Measurements from ENCODE around the gene VPS13C.

VPS13C gene

DNA sequence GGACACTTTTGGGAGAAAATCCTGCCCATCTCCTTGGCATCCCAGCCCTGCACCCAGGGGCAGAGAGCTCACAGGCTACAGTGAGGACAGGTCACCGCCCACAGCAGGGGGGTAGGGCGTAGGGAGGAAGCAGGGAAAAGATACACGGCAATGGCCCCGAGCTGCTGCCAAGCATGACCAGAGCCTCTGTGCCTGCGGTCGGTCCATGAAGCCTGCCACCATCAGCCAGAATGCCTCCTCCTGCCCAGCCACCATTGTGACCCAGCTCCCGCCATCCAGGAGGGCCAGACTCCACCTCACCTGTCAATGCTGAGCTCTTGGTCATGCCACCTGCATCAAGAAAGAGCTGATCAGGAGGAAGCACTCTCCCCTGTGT, 230.7 kb downstream of the VPS13C start:
- Histone ChIP-seq H3K36me3 (ENCODE audit: control insufficient read depth, insufficient read depth, low read length) (no peaks in the 10 kb centered on the region), H3K9me3 (ENCODE audit: control insufficient read depth, insufficient read depth, low read depth, low read length) (no peaks in the 10 kb centered on the region), H3K4me1 (ENCODE audit: control insufficient read depth, insufficient read depth, low read length) (peaks cover 7% of the 10 kb centered on the region), H3K27ac (ENCODE audit: low read depth, low read length) (no peak overlapping the region), H3K27me3 (ENCODE audit: control insufficient read depth, insufficient read depth, low read length) (no peaks in the 10 kb centered on the region), H3K9ac (ENCODE audit: low read length) (no peak overlapping the region), H3K4me3 (ENCODE audit: low read depth, low read length) (no peak overlapping the region)

DNA sequence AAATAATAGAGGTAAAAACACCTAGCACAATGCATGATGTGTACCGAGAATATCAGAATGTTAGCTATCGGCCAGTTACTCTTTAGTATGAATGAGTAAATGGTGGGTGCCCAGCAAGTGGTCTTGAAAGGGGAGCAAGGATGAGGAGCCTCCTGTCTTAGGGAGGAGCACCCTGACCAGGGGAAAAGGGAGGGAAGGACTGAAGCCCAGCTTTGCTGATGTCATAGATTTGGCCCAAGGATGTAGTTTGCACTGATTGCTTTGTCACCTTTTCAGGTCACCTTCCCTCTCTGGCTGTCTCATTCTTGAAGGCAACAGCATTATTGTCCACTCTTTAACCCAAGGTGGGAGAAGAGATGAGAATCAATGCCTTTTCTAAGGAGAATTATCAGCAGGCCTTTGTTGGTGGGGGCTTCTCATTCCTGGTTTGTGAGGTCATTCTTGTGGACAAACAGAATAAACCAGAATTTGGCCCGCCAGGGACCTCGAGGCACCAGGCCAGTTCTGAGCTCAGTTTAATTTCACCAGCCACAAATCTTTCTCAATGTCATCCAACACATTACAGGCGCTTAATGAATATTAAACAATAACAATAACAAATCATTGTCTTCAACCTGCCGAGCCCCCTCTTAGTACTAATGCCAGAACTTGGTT, 231.3 kb downstream of the VPS13C start:
- Histone ChIP-seq H3K27me3 (ENCODE audit: control insufficient read depth, insufficient read depth, low read length) (no peaks in the 10 kb centered on the region), H3K27ac (ENCODE audit: low read depth, low read length) (no peak overlapping the region), H3K9ac (ENCODE audit: low read length) (no peak overlapping the region), H3K4me1 (ENCODE audit: control insufficient read depth, insufficient read depth, low read length) (peaks cover 7% of the 10 kb centered on the region), H3K4me3 (ENCODE audit: low read depth, low read length) (no peak overlapping the region), H3K9me3 (ENCODE audit: control insufficient read depth, insufficient read depth, low read depth, low read length) (no peaks in the 10 kb centered on the region), H3K36me3 (ENCODE audit: control insufficient read depth, insufficient read depth, low read length) (no peaks in the 10 kb centered on the region)

DNA sequence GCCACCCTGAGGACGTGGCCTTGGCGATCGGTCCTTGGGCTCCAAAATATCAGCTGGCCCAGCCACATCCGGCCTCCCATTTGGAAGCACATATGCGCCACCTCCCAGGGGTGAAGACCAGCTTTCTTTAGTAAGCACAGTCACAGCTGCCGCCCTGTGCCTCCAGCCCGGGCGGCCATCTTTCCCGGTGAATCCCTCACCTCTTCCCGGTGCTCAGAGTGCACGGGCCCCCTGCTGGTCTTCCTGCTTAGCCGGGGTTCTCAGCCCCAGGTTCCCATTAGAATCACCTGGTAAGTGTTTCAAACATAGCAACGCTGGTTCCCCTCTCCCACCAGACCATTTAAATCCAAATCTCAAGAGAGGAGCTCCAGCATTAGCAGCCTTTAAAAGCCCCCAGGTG, 232.2 kb downstream of the VPS13C start:
- Histone ChIP-seq H3K27me3 (ENCODE audit: control insufficient read depth, insufficient read depth, low read length) (no peaks in the 10 kb centered on the region), H3K9ac (ENCODE audit: low read length) (no peak overlapping the region), H3K36me3 (ENCODE audit: control insufficient read depth, insufficient read depth, low read length) (no peaks in the 10 kb centered on the region), H3K4me1 (ENCODE audit: control insufficient read depth, insufficient read depth, low read length) (peaks cover 7% of the 10 kb centered on the region), H3K4me3 (ENCODE audit: low read depth, low read length) (no peak overlapping the region), H3K9me3 (ENCODE audit: control insufficient read depth, insufficient read depth, low read depth, low read length) (no peaks in the 10 kb centered on the region), H3K27ac (ENCODE audit: low read depth, low read length) (no peak overlapping the region)

DNA sequence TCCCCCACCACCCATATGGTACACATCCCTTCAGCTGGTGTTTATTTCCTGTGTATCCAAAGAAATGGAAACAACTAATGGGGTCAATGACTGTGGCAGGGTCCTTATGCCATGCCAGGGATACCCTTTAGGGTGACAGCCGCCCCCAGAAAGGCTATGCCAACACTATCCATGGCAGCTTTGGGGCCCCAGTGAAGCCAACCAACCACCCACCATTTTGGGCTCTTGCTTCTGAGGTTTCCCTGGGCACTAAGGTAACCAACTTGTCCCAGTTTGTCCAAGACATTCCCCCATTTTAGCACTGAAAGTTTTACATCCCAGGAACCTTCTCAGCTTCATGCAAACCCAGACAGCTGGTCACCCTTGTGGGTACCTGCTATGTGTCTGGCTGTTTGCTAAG, 233.1 kb downstream of the VPS13C start:
- Histone ChIP-seq H3K4me1 (ENCODE audit: control insufficient read depth, insufficient read depth, low read length) (peaks cover 7% of the 10 kb centered on the region), H3K27ac (ENCODE audit: low read depth, low read length) (no peak overlapping the region), H3K9me3 (ENCODE audit: control insufficient read depth, insufficient read depth, low read depth, low read length) (no peaks in the 10 kb centered on the region), H3K36me3 (ENCODE audit: control insufficient read depth, insufficient read depth, low read length) (no peaks in the 10 kb centered on the region), H3K4me3 (ENCODE audit: low read depth, low read length) (no peak overlapping the region), H3K27me3 (ENCODE audit: control insufficient read depth, insufficient read depth, low read length) (no peaks in the 10 kb centered on the region), H3K9ac (ENCODE audit: low read length) (no peak overlapping the region)

DNA sequence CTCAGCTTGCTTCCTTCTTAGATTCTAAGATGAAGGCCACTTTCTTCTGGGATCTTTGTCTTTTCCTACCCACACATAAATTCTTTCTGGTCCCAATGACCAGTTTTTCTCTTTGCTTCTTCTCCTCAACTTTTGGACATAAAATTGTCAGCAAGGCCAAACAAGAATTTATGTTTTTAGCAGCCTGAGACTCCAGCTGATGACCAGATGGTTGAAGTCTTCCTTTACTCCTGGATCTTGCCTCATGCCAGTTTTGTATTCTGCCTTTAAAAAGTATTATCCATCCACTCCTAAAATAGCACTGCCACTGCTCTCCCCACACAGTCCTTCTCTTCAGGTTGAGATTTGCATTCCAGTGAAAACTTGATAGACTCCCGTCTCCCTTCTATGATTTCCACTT, 236.0 kb downstream of the VPS13C start:
- Histone ChIP-seq H3K36me3 (ENCODE audit: control insufficient read depth, insufficient read depth, low read length) (no peaks in the 10 kb centered on the region), H3K27me3 (ENCODE audit: control insufficient read depth, insufficient read depth, low read length) (no peaks in the 10 kb centered on the region), H3K4me1 (ENCODE audit: control insufficient read depth, insufficient read depth, low read length) (no peaks in the 10 kb centered on the region), H3K9ac (ENCODE audit: low read length) (no peak overlapping the region), H3K4me3 (ENCODE audit: low read depth, low read length) (no peak overlapping the region), H3K9me3 (ENCODE audit: control insufficient read depth, insufficient read depth, low read depth, low read length) (no peaks in the 10 kb centered on the region), H3K27ac (ENCODE audit: low read depth, low read length) (no peak overlapping the region)

DNA sequence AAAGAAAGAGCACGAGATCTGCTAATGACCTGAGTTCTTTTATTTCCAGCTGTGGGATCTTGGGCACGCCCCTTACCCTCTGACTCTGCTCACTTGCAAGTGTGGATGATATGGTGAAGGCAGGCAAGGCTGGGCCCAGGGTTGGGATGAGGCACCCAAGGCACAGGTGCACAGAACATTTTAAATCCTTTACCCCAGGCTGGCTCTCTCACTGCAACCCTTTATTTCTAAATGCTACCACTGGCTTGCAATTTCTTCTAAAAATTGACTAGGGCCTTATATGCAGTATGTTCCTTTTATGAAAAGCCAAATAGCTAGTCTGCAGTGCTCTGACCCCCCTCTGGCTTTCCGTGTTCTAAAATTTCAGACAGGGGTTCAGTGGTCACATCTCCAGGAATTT, 237.7 kb downstream of the VPS13C start:
- Histone ChIP-seq H3K9me3 (ENCODE audit: control insufficient read depth, insufficient read depth, low read depth, low read length) (no peaks in the 10 kb centered on the region), H3K27me3 (ENCODE audit: control insufficient read depth, insufficient read depth, low read length) (no peaks in the 10 kb centered on the region), H3K27ac (ENCODE audit: low read depth, low read length) (no peak overlapping the region), H3K36me3 (ENCODE audit: control insufficient read depth, insufficient read depth, low read length) (no peaks in the 10 kb centered on the region), H3K9ac (ENCODE audit: low read length) (no peak overlapping the region), H3K4me3 (ENCODE audit: low read depth, low read length) (no peak overlapping the region), H3K4me1 (ENCODE audit: control insufficient read depth, insufficient read depth, low read length) (peaks cover 3% of the 10 kb centered on the region; the same call in 1 of the 2 replicates)

DNA sequence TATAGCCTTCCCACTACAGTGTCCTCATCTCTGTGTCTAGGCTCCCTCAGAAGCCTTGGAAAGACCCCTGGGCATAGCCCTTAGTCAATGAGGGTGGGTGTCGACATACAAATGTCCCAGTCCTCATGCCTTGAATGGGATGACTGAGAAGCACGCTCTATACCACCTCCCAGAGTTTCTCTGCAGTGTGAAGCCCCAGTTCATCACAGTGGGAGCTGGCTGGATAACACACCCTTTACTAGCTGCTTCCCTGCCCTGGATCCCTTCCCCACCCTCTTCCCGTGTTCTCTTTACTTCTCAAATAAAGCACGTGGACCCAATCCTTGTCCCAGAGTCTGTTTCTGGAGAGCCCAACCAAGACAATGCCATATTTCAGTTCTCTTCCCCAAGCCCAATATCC, 239.3 kb downstream of the VPS13C start:
- no peaks in the 10 kb centered on the region for H3K36me3 ChIP-seq (ENCODE audit: control insufficient read depth, insufficient read depth, low read length)
- H3K9ac ChIP-seq (ENCODE audit: low read length) = no peak overlapping the region
- H3K4me3 ChIP-seq (ENCODE audit: low read depth, low read length) = no peak overlapping the region
- H3K9me3 ChIP-seq (ENCODE audit: control insufficient read depth, insufficient read depth, low read depth, low read length) = no peaks in the 10 kb centered on the region
- peaks cover 3% of the 10 kb centered on the region; the same call in 1 of the 2 replicates for H3K4me1 ChIP-seq (ENCODE audit: control insufficient read depth, insufficient read depth, low read length)
- no peaks in the 10 kb centered on the region for H3K27me3 ChIP-seq (ENCODE audit: control insufficient read depth, insufficient read depth, low read length)
- no peak overlapping the region for H3K27ac ChIP-seq (ENCODE audit: low read depth, low read length)

DNA sequence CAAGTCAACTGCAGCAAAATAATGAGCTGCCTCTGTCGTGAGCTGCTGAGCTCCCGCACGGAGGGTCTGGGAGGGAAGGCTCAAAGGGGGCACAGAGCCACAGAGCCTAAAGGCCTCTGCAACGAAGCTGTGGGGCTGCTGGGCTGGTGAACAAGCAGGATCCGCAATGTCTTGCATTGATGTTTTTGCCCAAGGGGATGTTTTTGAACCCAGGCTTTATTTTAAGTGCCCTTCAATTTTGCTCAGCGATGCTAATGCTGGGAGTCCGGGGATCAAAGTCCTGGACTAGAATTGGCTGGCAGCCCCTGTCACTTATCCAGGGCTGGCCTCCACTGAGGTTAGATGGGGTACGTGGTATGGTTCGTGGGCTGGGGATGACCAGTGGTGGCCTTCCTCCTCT, 240.0 kb downstream of the VPS13C start:
- Histone ChIP-seq H3K9ac (ENCODE audit: low read length) (no peak overlapping the region), H3K36me3 (ENCODE audit: control insufficient read depth, insufficient read depth, low read length) (no peaks in the 10 kb centered on the region), H3K27me3 (ENCODE audit: control insufficient read depth, insufficient read depth, low read length) (no peaks in the 10 kb centered on the region), H3K27ac (ENCODE audit: low read depth, low read length) (no peak overlapping the region), H3K9me3 (ENCODE audit: control insufficient read depth, insufficient read depth, low read depth, low read length) (no peaks in the 10 kb centered on the region), H3K4me1 (ENCODE audit: control insufficient read depth, insufficient read depth, low read length) (peaks cover 3% of the 10 kb centered on the region; the same call in 1 of the 2 replicates), H3K4me3 (ENCODE audit: low read depth, low read length) (no peak overlapping the region)

DNA sequence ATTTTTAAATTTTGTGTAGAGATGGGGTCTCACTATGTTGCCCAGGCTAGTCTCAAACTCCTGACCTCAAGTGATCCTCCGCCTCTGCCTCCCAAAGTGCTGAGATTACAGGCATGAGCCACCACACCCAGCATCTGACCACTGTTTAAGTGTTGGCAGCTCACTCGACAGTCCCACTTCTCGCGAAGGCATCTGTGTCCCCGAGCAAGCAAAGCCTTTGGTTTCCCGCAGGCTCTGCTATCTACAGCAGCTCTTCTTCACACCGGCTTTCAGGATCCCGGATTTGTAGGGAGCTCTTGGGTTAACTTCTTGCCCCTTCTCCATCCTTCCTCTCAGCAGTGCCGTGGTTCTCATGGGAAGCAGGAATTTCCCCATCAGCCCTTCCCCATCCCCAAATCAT, 240.9 kb downstream of the VPS13C start:
- Histone ChIP-seq H3K9ac (ENCODE audit: low read length) (no peak overlapping the region), H3K4me3 (ENCODE audit: low read depth, low read length) (no peak overlapping the region), H3K9me3 (ENCODE audit: control insufficient read depth, insufficient read depth, low read depth, low read length) (no peaks in the 10 kb centered on the region), H3K27me3 (ENCODE audit: control insufficient read depth, insufficient read depth, low read length) (no peaks in the 10 kb centered on the region), H3K27ac (ENCODE audit: low read depth, low read length) (no peak overlapping the region), H3K4me1 (ENCODE audit: control insufficient read depth, insufficient read depth, low read length) (peaks cover 3% of the 10 kb centered on the region; the same call in 1 of the 2 replicates), H3K36me3 (ENCODE audit: control insufficient read depth, insufficient read depth, low read length) (no peaks in the 10 kb centered on the region)

DNA sequence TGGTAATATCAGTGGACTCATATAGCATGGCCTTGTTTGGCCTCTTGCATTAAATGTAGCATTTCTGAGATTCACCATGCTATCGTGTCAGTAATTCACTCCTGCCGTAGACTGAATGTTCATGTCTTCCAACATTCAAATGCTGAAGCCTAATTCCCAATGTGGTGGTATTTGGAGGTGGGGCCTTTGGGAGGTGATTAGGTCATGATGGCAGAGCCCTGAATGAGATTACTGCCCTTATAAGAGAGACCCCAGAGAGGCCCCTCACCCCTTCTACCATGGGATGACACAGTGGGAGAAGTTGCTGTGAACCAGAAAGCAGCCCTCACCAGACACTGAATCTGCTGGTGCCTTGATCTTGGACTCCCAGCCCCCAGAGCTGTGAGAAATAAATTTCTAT, 241.4 kb downstream of the VPS13C start:
- Histone ChIP-seq H3K9ac (ENCODE audit: low read length) (no peak overlapping the region), H3K27me3 (ENCODE audit: control insufficient read depth, insufficient read depth, low read length) (no peaks in the 10 kb centered on the region), H3K9me3 (ENCODE audit: control insufficient read depth, insufficient read depth, low read depth, low read length) (no peaks in the 10 kb centered on the region), H3K4me1 (ENCODE audit: control insufficient read depth, insufficient read depth, low read length) (peaks cover 3% of the 10 kb centered on the region; the same call in 1 of the 2 replicates), H3K27ac (ENCODE audit: low read depth, low read length) (no peak overlapping the region), H3K4me3 (ENCODE audit: low read depth, low read length) (no peak overlapping the region), H3K36me3 (ENCODE audit: control insufficient read depth, insufficient read depth, low read length) (no peaks in the 10 kb centered on the region)

DNA sequence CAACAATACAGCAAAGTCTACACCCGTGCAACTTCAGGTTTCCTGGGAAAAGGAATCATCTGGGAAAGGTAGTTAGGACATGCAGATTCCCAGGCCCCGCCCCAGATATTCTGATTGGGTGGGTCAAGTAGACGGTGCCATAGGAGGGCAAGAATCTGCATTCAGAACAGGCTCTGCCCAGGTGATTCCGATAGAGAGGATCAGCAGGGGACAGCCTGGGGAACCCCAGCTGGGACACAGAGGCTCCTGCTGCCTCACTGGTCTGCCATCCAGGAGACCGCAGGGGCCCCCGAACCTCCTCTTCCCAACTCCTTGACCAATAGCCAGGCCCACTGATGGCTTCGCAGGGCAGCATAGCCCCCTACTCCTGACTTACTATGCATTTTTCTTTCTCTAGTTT, 243.4 kb downstream of the VPS13C start:
- peaks cover 3% of the 10 kb centered on the region; the same call in 1 of the 2 replicates for H3K4me1 ChIP-seq (ENCODE audit: control insufficient read depth, insufficient read depth, low read length)
- no peaks in the 10 kb centered on the region for H3K9me3 ChIP-seq (ENCODE audit: control insufficient read depth, insufficient read depth, low read depth, low read length)
- H3K9ac ChIP-seq (ENCODE audit: low read length) = no peak overlapping the region
- no peak overlapping the region for H3K27ac ChIP-seq (ENCODE audit: low read depth, low read length)
- no peaks in the 10 kb centered on the region for H3K27me3 ChIP-seq (ENCODE audit: control insufficient read depth, insufficient read depth, low read length)
- H3K36me3 ChIP-seq (ENCODE audit: control insufficient read depth, insufficient read depth, low read length) = no peaks in the 10 kb centered on the region
- no peak overlapping the region for H3K4me3 ChIP-seq (ENCODE audit: low read depth, low read length)
